ENCODE measurements around the gene TSPYL1. TPM values are rescaled to one million over a fixed set of nuclear protein-coding genes. Genes with fewer than 3 reads are reported as not detected.

Gene TSPYL1
- total and polyA plus RNA-seq, 9 of the 15 experiments (the other 6 are each of a cell fraction or from before 2014, with no cell fraction given): 23.1 to 56.8 (median 37.9) TPM

- peak; percentile 68 for TF ChIP-seq CEBPB (tag; IDR thresholded peaks at IDR 0.05)
- no peak for TF ChIP-seq HDAC1 (IDR thresholded peaks at IDR 0.05)
- no peak for TF ChIP-seq LCOR (CRISPR knock-in tag; IDR thresholded peaks at IDR 0.05)
- TF ChIP-seq CEBPG (CRISPR knock-in tag; IDR thresholded peaks at IDR 0.05): no peak
- peak in 1 of 2 experiments; percentile 72; a peak in 1 of 4 replicates for TF ChIP-seq CEBPG (tag; conservative IDR thresholded peaks at IDR 0.05 in 1 of 2, IDR thresholded peaks at IDR 0.05 in 1 of 2)
- TF ChIP-seq ZNF143 (CRISPR knock-in tag; IDR thresholded peaks at IDR 0.05): no peak
Observed at GRCh38 chr6:116292553-116292952, 12.8 kb upstream of the TSPYL1 start (continued).

GRCh38 chr6:116291701-116292396 lies 12.1 kb upstream of the TSPYL1 start:
- CTCF ChIA-PET (ENCODE audit: low intra/inter-chr PET ratio): no interaction called here
- FAIRE-seq (no peak), DNase-seq (ENCODE audit: extremely low read depth in 1 of 4, low spot score in 3 of 4) (no peak)
- TF ChIP-seq OTX1 (CRISPR knock-in tag; IDR thresholded peaks at IDR 0.05) (0 out of 2 replicates have a peak, but pooled peaks have one; percentile 60), HCFC1 (IDR thresholded peaks at IDR 0.05; ENCODE audit: low read depth, low read length) (no peak), CHD7 (IDR thresholded peaks at IDR 0.05; ENCODE audit: low read depth, low read length) (no peak), CREM (IDR thresholded peaks at IDR 0.05; ENCODE audit: low read depth) (no peak)

More at GRCh38 chr6:116291701-116292396, 12.1 kb upstream of the TSPYL1 start:
- no TSS peak for BruUV-seq (replicated peaks)
- no peaks in the 10 kb centered on the region for H3K36me3 ChIP-seq (ENCODE audit: control insufficient read depth, insufficient read depth, low read length)
- ATAC-seq: no peak
- POLR2A ChIA-PET: no interaction called here
- H3K9me1 ChIP-seq (ENCODE audit: control insufficient read depth, insufficient read depth, low read length): no peaks in the 10 kb centered on the region
- no peak overlapping the region for H3K4me2 ChIP-seq (ENCODE audit: insufficient read depth, low read length)
- H3K9me3 ChIP-seq (replicated peaks; ENCODE audit: control insufficient read depth, insufficient read depth, low read depth, low read length): no peaks in the 10 kb centered on the region
- no peaks in the 10 kb centered on the region for H4K20me1 ChIP-seq (replicated peaks; ENCODE audit: control insufficient read depth, insufficient read depth, low read length)
- H3K9ac ChIP-seq (ENCODE audit: insufficient read depth in 1 of 2, low read depth in 2 of 2, low read length in 2 of 2): no peak overlapping the region
- in situ Hi-C loops (cut with MboI): no loop called here
- H3K79me2 ChIP-seq (ENCODE audit: control insufficient read depth, insufficient read depth, low read length): no peaks in the 10 kb centered on the region
- WGBS (ENCODE audit: insufficient coverage, low coverage, missing lambda C conversion rate): 8% methylated on average over 4 of the region's 4 CpGs
- intact Hi-C loops (cut with micrococcal nuclease): no loop called here
- no peaks in the 10 kb centered on the region for H3K4me1 ChIP-seq (replicated peaks in 1 of 2; ENCODE audit: control insufficient read depth in 2 of 2, insufficient read depth in 2 of 2, low read length in 2 of 2)
- H3K4me3 ChIP-seq: no peak overlapping the region
- H3K27ac ChIP-seq (ENCODE audit: extremely low read depth, low read depth, low read length): no peak overlapping the region
- no peak overlapping the region for H2AFZ ChIP-seq (ENCODE audit: low read depth, low read length)
- peaks cover 0 to 5% of the 10 kb centered on the region in 2 experiments; a peak in 1 of 5 replicates for H3K27me3 ChIP-seq (ENCODE audit: control insufficient read depth in 2 of 2, insufficient read depth in 2 of 2, low read length in 2 of 2)

All from K562 (cell line).